SIG-M5 treated with dmso at 0.1 percent for 504 hours (cell line): Measurements from ENCODE around the gene GNAQ.
"Not testable (repeated sequence)": the region's sequence is repeated elsewhere in the genome, so short reads cannot be mapped to it uniquely, and the experiment has no call there.

Experiments
- DNase-seq: peaks from one replicate; lab custom pipeline; 2025; ENCODE audit not compliant: unreplicated experiment; lab: John Stamatoyannopoulos, UW

The GNAQ gene

GRCh38 chr9:77748214-77748772 lies 283.3 kb downstream of the GNAQ start:
- no peak for DNase-seq

GRCh38 chr9:77747163-77747562 lies 284.4 kb downstream of the GNAQ start:
- DNase-seq = no peak

- DNase-seq = no peak
Measured at GRCh38 chr9:77744841-77745430, 286.7 kb downstream of the GNAQ start.

DNA sequence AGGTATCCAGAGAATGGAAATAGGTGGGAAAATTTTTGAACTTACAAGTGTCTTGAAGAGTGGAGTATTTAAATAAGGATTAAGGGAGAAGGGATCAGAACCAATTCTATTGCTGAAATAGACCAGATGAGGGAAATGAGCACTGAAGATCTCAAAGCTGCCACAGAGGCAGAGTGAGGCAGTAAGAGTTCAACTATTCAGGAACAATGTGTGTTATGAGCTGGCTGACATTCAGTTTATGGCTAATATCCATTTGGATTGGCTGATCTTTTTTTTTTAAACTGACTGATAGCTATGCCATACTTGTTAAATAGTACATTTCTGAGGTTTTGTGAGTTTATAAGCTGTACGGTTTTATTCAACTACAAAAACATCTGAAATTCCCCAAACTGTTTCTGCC lies 288.2 kb downstream of the GNAQ start:
- no peak for DNase-seq

- DNase-seq = no peak
Measured at GRCh38 chr9:77738932-77739331, 292.7 kb downstream of the GNAQ start.

GRCh38 chr9:77735494-77735893 lies 296.1 kb downstream of the GNAQ start:
- no peak for DNase-seq

- DNase-seq = no peak
Measured at GRCh38 chr9:77731930-77732329, 299.7 kb downstream of the GNAQ start.

- DNase-seq = peak; percentile 20
Measured at GRCh38 chr9:77731008-77731698, 300.5 kb downstream of the GNAQ start.

- DNase-seq = no peak
Measured at GRCh38 chr9:77729177-77729576, 302.4 kb downstream of the GNAQ start.

GRCh38 chr9:77726814-77727213 lies 304.8 kb downstream of the GNAQ start:
- no peak for DNase-seq

DNA sequence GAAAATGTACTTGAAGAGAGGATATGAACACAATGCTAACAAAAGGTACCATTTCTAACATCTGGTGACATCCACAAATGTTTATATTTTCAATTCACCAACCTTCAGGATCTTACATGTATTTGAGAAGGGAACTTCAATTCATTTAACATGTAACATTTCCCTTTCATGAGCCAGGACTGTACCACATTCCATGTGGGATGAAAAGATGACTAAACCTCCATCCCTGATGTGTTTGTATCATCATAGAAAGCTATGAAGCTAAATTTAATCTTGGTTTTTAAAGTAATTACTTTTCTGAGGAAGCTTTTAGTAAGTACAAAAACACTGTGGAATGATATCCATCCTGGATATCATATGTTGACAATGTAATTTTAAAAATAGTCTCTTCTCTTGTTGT lies 305.3 kb downstream of the GNAQ start:
- DNase-seq = no peak

DNA sequence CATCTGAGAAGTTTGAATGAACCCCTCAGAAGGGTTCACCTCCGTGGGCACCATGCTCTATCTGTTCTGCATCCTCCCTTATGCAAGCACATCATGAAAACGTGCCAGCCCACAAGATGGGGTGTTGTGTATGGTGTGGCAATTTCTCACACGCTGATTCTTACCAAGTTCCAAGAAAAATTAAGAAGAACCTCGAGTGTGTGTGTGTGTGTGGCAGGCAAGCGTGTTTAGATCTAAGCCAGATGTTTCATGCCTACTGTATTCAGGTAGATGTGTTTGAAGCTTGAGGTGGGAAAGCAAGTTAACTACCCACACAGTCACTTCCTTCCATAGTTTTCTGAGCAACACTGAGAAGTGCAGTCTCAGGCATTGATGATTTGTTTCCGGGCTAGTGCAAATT lies 305.8 kb downstream of the GNAQ start:
- DNase-seq = no peak

GRCh38 chr9:77725046-77725694 lies 306.4 kb downstream of the GNAQ start:
- DNase-seq = no peak

- DNase-seq = not testable (repeated sequence)
Measured at GRCh38 chr9:77721156-77721555, 310.5 kb downstream of the GNAQ start.

DNA sequence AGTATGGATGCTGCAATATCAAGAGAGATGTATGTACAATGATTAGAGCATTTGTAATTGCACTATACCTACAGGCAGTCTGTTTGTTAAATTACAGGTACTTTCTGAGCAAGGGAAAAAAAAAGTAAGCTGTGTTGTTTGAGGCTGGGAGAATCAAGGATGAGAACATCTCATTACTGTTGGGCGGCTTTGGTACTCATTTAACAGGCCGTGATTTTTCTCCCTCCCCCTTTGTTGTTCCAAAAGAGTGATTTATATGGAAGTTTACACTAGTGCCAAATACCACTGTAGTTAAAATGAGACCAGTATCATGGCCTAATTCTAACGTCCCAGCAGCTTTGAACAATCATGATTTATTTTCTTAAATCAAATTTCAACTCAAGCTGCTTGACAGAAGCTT lies 312.3 kb downstream of the GNAQ start:
- no peak for DNase-seq

GRCh38 chr9:77718298-77718640 lies 313.3 kb downstream of the GNAQ start:
- not testable (repeated sequence) for DNase-seq

GRCh38 chr9:77717608-77718297 lies 313.9 kb downstream of the GNAQ start:
- not testable (repeated sequence) for DNase-seq

GRCh38 chr9:77714077-77714549 lies 317.5 kb downstream of the GNAQ start:
- DNase-seq = no peak

DNA sequence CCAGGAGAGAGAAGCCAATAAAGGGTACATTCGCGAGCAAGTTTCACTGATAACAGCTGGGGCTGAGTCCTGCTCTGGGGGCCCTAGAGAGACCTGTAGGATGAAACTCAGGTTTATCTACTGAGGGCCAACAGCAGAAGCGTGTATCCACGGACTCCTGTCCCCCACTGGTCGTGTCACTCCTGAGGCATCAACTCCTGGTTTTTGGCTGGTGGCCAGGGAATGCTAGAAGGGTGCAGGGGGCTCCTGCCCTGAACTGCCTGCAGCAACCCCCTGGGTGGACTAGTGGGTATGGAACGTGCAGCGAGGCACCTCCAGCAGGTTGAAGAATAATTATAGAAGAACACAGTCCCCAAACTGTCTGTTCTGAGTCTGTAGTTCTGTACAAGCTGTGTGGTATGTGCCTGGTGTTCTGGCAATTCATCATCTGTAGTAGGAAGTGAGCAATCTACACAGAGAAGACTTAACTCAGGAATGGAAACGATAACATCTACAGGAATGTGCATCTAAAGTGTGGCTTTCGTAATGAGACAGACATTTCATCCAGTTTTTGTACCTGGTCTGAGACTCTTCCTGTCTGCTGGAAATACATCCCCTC lies 319.0 kb downstream of the GNAQ start:
- DNase-seq = peak; percentile 18

- no peak for DNase-seq
Measured at GRCh38 chr9:77710965-77711648, 320.5 kb downstream of the GNAQ start.

- DNase-seq = peak; percentile 26
Measured at GRCh38 chr9:77710316-77710715, 321.3 kb downstream of the GNAQ start.
